ENCODE results near the gene MYO15B. TPM values are rescaled to one million over a fixed set of nuclear protein-coding genes. Genes with fewer than 3 reads are reported as not detected.
"Not testable (repeated sequence)": the region's sequence is repeated elsewhere in the genome, so short reads cannot be mapped to it uniquely, and the experiment has no call there.

Gene MYO15B
- total RNA-seq, 4 donors from 2014 or later, result 64.9 to 209 (median 120) TPM

DNA sequence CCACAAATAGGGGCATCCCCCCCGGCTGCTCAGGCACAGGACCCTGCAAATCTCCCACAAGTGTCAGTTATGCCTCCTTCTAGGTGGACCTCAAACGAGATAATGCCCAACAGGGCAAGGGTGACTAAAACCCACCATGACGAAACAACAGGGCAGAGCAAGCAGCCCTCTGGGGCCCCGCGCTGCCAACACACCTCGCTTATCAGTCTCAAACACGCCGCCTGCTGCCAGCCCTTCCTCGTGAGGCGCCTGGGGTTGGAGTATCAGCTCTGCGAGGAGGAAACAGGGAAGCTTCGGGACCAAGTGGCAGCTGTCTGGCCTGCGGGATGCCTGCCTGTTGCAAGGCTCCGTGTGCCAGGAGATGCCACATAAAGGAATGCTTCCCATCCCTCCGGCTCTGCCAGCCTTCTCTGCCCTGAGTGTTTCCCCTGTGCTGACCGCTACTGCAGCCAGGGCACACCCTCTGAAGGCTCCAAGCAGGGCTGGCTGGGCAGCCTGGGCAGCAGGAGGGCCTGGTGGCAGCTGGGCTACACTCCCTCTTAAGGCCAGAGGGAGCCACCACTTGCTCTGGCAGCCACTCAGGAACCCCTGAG lies 48.1 kb downstream of the MYO15B start:
- WGBS, 2 donors, result 83 to 85% methylated on average over 4 to 14 of the region's 16 CpGs
- no peaks in the 10 kb centered on the region for H3K36me3 ChIP-seq
- intact Hi-C loops (cut with DNase I), result no loop called here
- peak overlapping the region; percentile 96 to 98 (median 97) for H3K27ac ChIP-seq
- TF ChIP-seq, protein P1, sequence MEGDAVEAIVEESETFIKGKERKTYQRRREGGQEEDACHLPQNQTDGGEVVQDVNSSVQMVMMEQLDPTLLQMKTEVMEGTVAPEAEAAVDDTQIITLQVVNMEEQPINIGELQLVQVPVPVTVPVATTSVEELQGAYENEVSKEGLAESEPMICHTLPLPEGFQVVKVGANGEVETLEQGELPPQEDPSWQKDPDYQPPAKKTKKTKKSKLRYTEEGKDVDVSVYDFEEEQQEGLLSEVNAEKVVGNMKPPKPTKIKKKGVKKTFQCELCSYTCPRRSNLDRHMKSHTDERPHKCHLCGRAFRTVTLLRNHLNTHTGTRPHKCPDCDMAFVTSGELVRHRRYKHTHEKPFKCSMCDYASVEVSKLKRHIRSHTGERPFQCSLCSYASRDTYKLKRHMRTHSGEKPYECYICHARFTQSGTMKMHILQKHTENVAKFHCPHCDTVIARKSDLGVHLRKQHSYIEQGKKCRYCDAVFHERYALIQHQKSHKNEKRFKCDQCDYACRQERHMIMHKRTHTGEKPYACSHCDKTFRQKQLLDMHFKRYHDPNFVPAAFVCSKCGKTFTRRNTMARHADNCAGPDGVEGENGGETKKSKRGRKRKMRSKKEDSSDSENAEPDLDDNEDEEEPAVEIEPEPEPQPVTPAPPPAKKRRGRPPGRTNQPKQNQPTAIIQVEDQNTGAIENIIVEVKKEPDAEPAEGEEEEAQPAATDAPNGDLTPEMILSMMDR (IDR thresholded peaks at IDR 0.05), result peak in 1 of 6 experiments; percentile 10
- no peak for TF ChIP-seq POLR2A (IDR thresholded peaks at IDR 0.05)
- H3K4me1 ChIP-seq, result peaks cover 55 to 81% of the 10 kb centered on the region in 2 donors
- no peaks in the 10 kb centered on the region for H3K9me3 ChIP-seq
- no peak overlapping the region for H3K4me3 ChIP-seq (replicated peaks in 1 of 3)
- H3K27me3 ChIP-seq, result no peaks in the 10 kb centered on the region
- peak; percentile 48 to 62 for DNase-seq

DNA sequence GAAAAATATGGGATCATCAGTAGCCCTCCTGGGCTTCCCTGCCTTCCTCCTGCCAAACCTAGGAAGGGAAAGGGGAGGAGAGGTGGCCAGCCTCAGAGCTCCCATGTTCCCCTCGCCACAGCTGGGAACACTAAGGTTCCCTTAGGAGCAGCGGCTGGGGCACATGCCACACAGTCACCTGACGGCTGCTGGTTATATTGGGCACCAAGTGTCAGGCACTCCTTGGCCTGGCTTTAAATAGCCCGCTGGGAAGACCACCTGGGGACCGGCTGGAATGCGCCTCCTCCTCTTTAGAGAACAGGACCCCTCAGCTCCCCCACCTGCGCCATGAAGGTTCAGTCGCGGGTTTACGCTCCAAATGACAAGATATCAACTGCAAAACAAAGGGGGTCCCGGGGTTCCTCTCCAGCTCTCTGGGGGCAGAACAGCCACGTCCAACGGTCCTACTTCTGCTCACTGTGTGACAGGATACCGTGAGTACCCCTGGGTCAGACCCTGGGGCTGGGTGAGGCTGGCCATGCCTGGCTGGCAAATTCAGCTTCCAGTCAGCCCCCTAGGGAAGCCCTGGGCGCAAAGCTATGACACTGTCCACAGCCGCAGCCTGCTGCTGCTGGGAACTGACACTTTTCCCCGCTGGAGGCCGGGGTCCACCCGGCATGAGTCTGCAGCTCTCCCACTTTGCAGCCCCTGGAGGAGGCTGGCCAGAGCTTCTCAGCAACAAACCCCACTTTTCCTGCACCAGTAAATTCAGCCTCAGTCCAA lies 49.0 kb downstream of the MYO15B start:
- no peak for DNase-seq
- Histone ChIP-seq H3K36me3 (no peaks in the 10 kb centered on the region), H3K4me1 (peaks cover 61 to 89% of the 10 kb centered on the region in 2 donors), H3K27me3 (no peaks in the 10 kb centered on the region), H3K9me3 (no peaks in the 10 kb centered on the region), H3K27ac (peak overlapping the region; percentile 96 to 98 (median 97)), H3K4me3 (replicated peaks in 1 of 3) (no peak overlapping the region)
- intact Hi-C loops (cut with DNase I), result no loop called here
- TF ChIP-seq, protein P1 (IDR thresholded peaks at IDR 0.05), result no peak
- TF ChIP-seq POLR2A (IDR thresholded peaks at IDR 0.05), result no peak
- 83 to 86% methylated on average over 13 to 18 of the region's 19 CpGs for WGBS, 2 donors

DNA sequence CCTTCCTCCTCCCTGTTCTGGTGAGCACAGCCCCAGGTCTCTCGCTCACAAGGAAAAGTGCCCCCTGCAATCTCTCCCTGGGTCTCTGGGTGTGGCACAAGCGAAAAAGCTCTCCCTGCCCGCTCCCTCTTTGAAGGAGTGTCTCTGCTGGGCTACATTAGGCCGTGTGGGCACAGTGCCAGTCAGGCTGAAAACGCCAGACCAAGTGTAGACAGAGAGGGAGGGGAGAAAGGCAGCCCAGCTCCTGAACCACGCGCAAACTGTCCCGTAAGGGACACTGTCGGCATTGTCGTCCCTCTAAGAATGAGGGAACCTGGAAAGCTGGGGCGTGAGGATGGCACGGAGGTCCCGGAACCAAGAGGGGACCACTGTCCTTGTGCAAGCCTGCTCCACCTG lies 49.5 kb downstream of the MYO15B start:
- Histone ChIP-seq H3K27me3 (no peaks in the 10 kb centered on the region), H3K9me3 (no peaks in the 10 kb centered on the region), H3K27ac (peak overlapping the region; percentile 96 to 98 (median 97)), H3K36me3 (no peaks in the 10 kb centered on the region), H3K4me1 (peaks cover 67 to 95% of the 10 kb centered on the region in 2 donors), H3K4me3 (replicated peaks in 1 of 3) (no peak overlapping the region)
- peak; percentile 89 to 91 for DNase-seq
- 33 to 37% methylated on average over 12 to 13 of the region's 13 CpGs for WGBS, 2 donors
- TF ChIP-seq, protein P1 (IDR thresholded peaks at IDR 0.05), result no peak
- TF ChIP-seq POLR2A (IDR thresholded peaks at IDR 0.05), result peak in 1 of 2 donors; percentile 31
- intact Hi-C loops (cut with DNase I), result no loop called here

DNA sequence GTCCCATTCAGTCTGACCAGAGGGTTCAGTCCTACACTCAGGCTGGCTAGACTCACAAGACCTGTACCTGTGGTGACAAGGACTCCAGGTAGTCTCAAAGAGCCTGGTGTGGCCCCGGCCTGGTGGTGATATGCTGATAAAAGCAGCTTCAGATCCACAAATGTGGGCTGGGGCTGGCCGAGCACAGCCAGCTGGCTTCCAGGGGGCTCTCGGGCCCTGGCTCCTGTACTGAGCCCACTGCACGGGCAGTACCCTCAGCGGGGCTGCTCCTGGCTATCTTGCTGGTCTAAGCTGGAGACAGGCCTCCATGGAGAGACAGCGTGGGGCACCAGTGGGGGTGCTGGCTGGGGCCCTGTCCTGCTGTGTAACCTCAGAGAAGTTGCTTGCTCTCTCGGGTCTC lies 50.0 kb downstream of the MYO15B start:
- intact Hi-C loops (cut with DNase I), result no loop called here
- H3K27ac ChIP-seq, result peak overlapping the region; percentile 96 to 98 (median 97)
- 84 to 91% methylated on average over 5 of the region's 7 CpGs for WGBS, 2 donors
- H3K4me1 ChIP-seq, result peaks cover 69 to 97% of the 10 kb centered on the region in 2 donors
- H3K4me3 ChIP-seq (replicated peaks in 1 of 3), result no peak overlapping the region
- no peaks in the 10 kb centered on the region for H3K27me3 ChIP-seq
- no peaks in the 10 kb centered on the region for H3K9me3 ChIP-seq
- TF ChIP-seq POLR2A (IDR thresholded peaks at IDR 0.05), result no peak
- TF ChIP-seq, protein P1 (IDR thresholded peaks at IDR 0.05), result no peak
- DNase-seq, result no peak
- H3K36me3 ChIP-seq, result no peaks in the 10 kb centered on the region

DNA sequence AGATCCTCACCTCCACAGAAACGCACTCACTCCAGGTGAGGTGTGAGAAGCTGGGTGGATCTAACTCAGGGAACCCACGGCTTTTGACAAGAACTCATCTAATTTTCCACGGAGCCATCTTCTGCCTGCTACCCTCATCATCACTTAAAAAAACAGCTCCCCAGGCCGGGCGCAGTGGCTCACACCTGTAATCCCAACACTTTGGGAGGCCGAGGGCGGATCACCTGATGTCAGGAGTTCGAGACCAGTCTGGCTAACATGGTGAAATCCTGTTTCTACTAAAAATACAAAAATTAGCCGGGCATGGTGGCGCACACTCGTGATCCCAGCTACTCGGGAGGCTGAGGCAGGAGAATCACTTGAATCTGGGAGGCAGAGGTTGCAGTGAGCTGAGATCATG lies 50.4 kb downstream of the MYO15B start:
- WGBS, 2 donors, result 95 to 98% methylated on average over 12 of the region's 12 CpGs
- H3K4me3 ChIP-seq (replicated peaks in 1 of 3); H3K36me3 ChIP-seq; DNase-seq; intact Hi-C loops (cut with DNase I); H3K9me3 ChIP-seq; H3K27me3 ChIP-seq: not testable (repeated sequence)
- peak overlapping the region; percentile 96 to 98 (median 97) for H3K27ac ChIP-seq
- H3K4me1 ChIP-seq, result peaks cover 69 to 97% of the 10 kb centered on the region in 2 donors
